HG03442 (cell line): ENCODE results near the gene SH3BP5.

Experiments used
- ATAC-seq: cut with Tn5 transposase; IDR thresholded peaks from one replicate; pipeline ENCODE4 v1.9.1; 2021; ENCODE audit warnings: mild to moderate bottlenecking, moderate library complexity; ENCODE audit not compliant: unreplicated experiment

SH3BP5 gene

GRCh38 chr3:15207836-15208504, 124.4 kb downstream of the SH3BP5 start:
- no peak for ATAC-seq

- ATAC-seq, result peak; percentile 19
Measured at GRCh38 chr3:15206662-15207576, 125.5 kb downstream of the SH3BP5 start.

GRCh38 chr3:15205934-15206661, 126.3 kb downstream of the SH3BP5 start, which contains the start of gene CAPN7:
CAPN7 (plus strand) TSS chr3:15206246; CDS start chr3:15206496, 250 bp downstream.
- ATAC-seq, result peak; percentile 85

GRCh38 chr3:15205482-15205933, 126.9 kb downstream of the SH3BP5 start:
- ATAC-seq, result no peak
